Measurements from ENCODE around the gene RTL10. TPM values are rescaled to one million over a fixed set of nuclear protein-coding genes. Genes with fewer than 3 reads are reported as not detected.

RTL10 gene
- total and polyA plus RNA-seq, 2 of the 13 experiments (the other 11 are each of a cell fraction or from before 2014, with no cell fraction given) = 14.1 to 15.8 TPM

- TF ChIP-seq ZNF629 (CRISPR knock-in tag; conservative IDR thresholded peaks at IDR 0.05) = 0 out of 2 replicates have a peak, but pooled peaks have one; percentile 5
- no peak for TF ChIP-seq MEIS1 (CRISPR knock-in tag; IDR thresholded peaks at IDR 0.05; ENCODE audit: borderline replicate concordance)
- no peak for TF ChIP-seq AKNA (CRISPR knock-in tag; IDR thresholded peaks at IDR 0.05; ENCODE audit: borderline replicate concordance)
- no peak for TF ChIP-seq CEBPG (CRISPR knock-in tag; IDR thresholded peaks at IDR 0.05)
- TF ChIP-seq MYC (CRISPR knock-in tag; IDR thresholded peaks at IDR 0.05; ENCODE audit: borderline replicate concordance) = peak; percentile 94
- peak; percentile 40; the same call in 1 of the 2 replicates for TF ChIP-seq MIER3 (CRISPR knock-in tag; IDR thresholded peaks at IDR 0.05; ENCODE audit: borderline replicate concordance)
- TF ChIP-seq SOX5 (CRISPR knock-in tag; IDR thresholded peaks at IDR 0.05; ENCODE audit: borderline replicate concordance) = peak; percentile 56
- no peak for TF ChIP-seq BCL3 (CRISPR knock-in tag; IDR thresholded peaks at IDR 0.05)
- no peak for TF ChIP-seq ZIK1 (CRISPR knock-in tag; IDR thresholded peaks at IDR 0.05; ENCODE audit: borderline replicate concordance, low read depth)
- no peak for TF ChIP-seq RBFOX2 (IDR thresholded peaks at IDR 0.05; ENCODE audit: low read depth, low read length)
- TF ChIP-seq SRSF1 (optimal IDR thresholded peaks at IDR 0.05; ENCODE audit: low read depth, low read length) = no peak
- no peak for TF ChIP-seq ZMYM4 (CRISPR knock-in tag; IDR thresholded peaks at IDR 0.05)
- TF ChIP-seq ZNF781 (CRISPR knock-in tag; IDR thresholded peaks at IDR 0.05; ENCODE audit: borderline replicate concordance, not compliant biosample characterization) = no peak
- peak; percentile 65; the same call in 1 of the 2 replicates for TF ChIP-seq YEATS4 (CRISPR knock-in tag; IDR thresholded peaks at IDR 0.05; ENCODE audit: borderline replicate concordance)
- 0 out of 2 replicates have a peak, but pooled peaks have one; percentile 56 for TF ChIP-seq ZNF790 (CRISPR knock-in tag; IDR thresholded peaks at IDR 0.05; ENCODE audit: borderline replicate concordance)
Measured at GRCh38 chr22:19898831-19899567, 44.3 kb upstream of the RTL10 start (continued).

Data from HepG2 (cell line).